Panc1 (cell line): ENCODE data around the gene TIMM29.

Experiments used
- CTCF ChIP-seq: fragments of 450-650 bp; IDR thresholded peaks from 2 replicates; pipeline ENCODE4 v1.5.1; 2017; ENCODE audit warnings: mild to moderate bottlenecking
- POLR2AphosphoS5 ChIP-seq: IDR thresholded peaks from 2 replicates; pipeline ENCODE4 v1.6.1; 2012; ENCODE audit warnings: mild to moderate bottlenecking, low read depth, low read length, moderate library complexity
- REST ChIP-seq, 2 experiments: IDR thresholded peaks; 2 replicates each; pipeline ENCODE4 v1.6.1; 2011 to 2012; ENCODE audit warnings: low read depth in 2 of 2, control low read depth in 1 of 2, low read length in 1 of 2, mild to moderate bottlenecking in 1 of 2, moderate library complexity in 1 of 2; ENCODE audit not compliant: insufficient read depth in 1 of 2

GRCh38 chr19:10966809-10967208 lies 38.2 kb downstream of the TIMM29 start:
- TF ChIP-seq CTCF: no peak
- no peak for TF ChIP-seq REST (IDR thresholded peaks at IDR 0.05; ENCODE audit: insufficient read depth in 1 of 2, low read depth in 2 of 2, low read length in 1 of 2)
- no peak for TF ChIP-seq POLR2AphosphoS5
